Activated T-cell treated with anti-CD3 and anti-CD28 coated beads, Interleukin-2, amount 50 U/mL, for 1 hour (primary cell): Measurements from ENCODE around the gene LEMD2.

Experiments used
- DNase-seq: peaks from one replicate; pipeline ENCODE4 v3.0.0-alpha.2; 2020

Gene LEMD2

GRCh38 chr6:33754222-33754621 is 34.7 kb downstream of the LEMD2 start:
- DNase-seq = no peak

GRCh38 chr6:33752646-33753015 is 36.3 kb downstream of the LEMD2 start:
- no peak for DNase-seq

GRCh38 chr6:33751771-33752645 is 36.9 kb downstream of the LEMD2 start:
- no peak for DNase-seq

- DNase-seq = no peak
Observed at GRCh38 chr6:33750244-33750991, 38.5 kb downstream of the LEMD2 start.

GRCh38 chr6:33749401-33749800 is 39.5 kb downstream of the LEMD2 start:
- DNase-seq = no peak

- DNase-seq = no peak
Observed at GRCh38 chr6:33748841-33749240, 40.1 kb downstream of the LEMD2 start.

- DNase-seq = no peak
Observed at GRCh38 chr6:33747823-33748222, 41.1 kb downstream of the LEMD2 start.

GRCh38 chr6:33746651-33747100 is 42.3 kb downstream of the LEMD2 start, which contains the start of gene IP6K3:
Gene IP6K3, minus strand, starts transcription at chr6:33746905. Its CDS starts 11,429 bp downstream, at chr6:33735476.
- DNase-seq = no peak

GRCh38 chr6:33746036-33746600 is 42.8 kb downstream of the LEMD2 start:
- DNase-seq = no peak

- DNase-seq = no peak
Observed at GRCh38 chr6:33745548-33745947, 43.4 kb downstream of the LEMD2 start.

GRCh38 chr6:33744895-33745546 is 43.9 kb downstream of the LEMD2 start:
- no peak for DNase-seq

GRCh38 chr6:33744001-33744848 is 44.7 kb downstream of the LEMD2 start:
- DNase-seq = peak; percentile 74

GRCh38 chr6:33742837-33743236 is 46.1 kb downstream of the LEMD2 start:
- no peak for DNase-seq

GRCh38 chr6:33742092-33742491 is 46.8 kb downstream of the LEMD2 start:
- no peak for DNase-seq

GRCh38 chr6:33740794-33741193 is 48.1 kb downstream of the LEMD2 start:
- DNase-seq = no peak

- no peak for DNase-seq
Observed at GRCh38 chr6:33740204-33740608, 48.7 kb downstream of the LEMD2 start.

GRCh38 chr6:33739571-33739970 is 49.4 kb downstream of the LEMD2 start:
- no peak for DNase-seq

- no peak for DNase-seq
Observed at GRCh38 chr6:33738879-33739278, 50.1 kb downstream of the LEMD2 start.

- DNase-seq = no peak
Observed at GRCh38 chr6:33738153-33738552, 50.8 kb downstream of the LEMD2 start.

- no peak for DNase-seq
Observed at GRCh38 chr6:33737267-33738026, 51.5 kb downstream of the LEMD2 start.

- no peak for DNase-seq
Observed at GRCh38 chr6:33735216-33735615, 53.7 kb downstream of the LEMD2 start.

GRCh38 chr6:33733709-33734007 is 55.3 kb downstream of the LEMD2 start:
- no peak for DNase-seq
